ENCODE measurements around the gene IRX6.

Gene IRX6

DNA sequence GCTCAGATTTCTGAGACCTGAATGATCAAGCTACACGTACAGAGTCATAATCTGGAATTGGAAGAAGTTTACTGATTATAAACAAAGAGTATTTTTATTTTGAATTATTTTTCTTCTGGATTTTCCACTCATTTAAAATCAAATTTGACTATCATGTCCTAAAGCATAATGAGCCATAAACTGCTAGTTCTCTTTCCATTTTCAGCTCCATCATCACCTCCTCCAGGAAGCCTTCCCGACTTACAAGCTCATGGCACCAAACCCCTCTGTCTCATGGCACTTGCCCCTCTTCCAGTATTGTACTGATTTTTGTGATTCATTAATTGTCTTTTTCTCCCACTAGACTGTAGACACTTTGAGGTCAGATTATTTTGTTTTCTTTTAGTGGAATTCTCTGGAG is 35.9 kb downstream of the IRX6 start:
- intact Hi-C loops (cut with DNase I) = loop anchor here (5.0 kb wide), 1 partner anchor 963 kb away; no protein-coding TSS in a partner anchor
- DNase-seq = no peak

DNA sequence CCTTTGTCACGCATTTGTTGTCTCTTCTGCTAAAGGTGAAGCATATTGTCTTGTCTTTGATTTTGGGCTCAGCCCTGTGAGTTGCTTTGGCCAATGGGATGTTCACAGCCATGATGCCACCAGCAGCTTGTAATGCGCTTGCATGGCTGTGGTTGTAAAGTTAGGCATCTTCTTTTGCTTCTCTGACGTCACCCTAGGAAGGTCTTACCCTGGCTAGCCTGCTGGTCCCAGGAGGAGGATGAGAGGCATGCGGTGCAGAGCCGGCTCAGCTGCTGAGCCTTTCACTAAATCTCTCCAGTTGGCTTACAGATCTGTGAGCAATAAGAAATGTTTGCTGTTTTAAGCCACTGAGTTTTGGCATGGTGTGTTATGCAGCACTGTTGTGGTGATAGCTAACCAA is 40.8 kb downstream of the IRX6 start:
- no peak for DNase-seq
- intact Hi-C loops (cut with DNase I) = loop anchor here (5.0 kb wide), 1 partner anchor 968 kb away; no protein-coding TSS in a partner anchor

DNA sequence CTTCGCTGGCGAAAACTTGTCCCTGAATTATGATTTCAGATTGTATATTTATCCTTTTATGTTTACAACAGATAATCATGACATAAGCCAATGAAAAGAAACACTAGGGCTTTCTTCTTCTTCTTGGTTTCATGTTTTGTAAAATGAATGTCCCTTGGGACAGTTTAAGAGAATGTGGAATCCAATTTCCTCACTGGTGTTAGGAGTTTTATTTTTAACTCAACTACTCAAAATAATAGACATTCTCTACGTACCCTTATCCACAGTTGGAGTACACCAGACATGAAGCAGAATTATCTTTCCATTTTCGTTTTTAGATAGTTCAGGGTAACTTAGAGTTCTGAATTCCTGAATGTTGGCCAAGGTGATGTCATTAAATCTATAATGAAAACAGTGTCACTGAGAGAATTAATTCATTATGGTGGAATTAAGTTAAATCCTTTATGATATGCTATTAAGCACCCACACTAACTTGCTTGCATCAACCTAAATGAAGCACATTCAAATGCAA is 43.4 kb downstream of the IRX6 start:
- intact Hi-C loops (cut with DNase I) = no loop called here
- no peak for DNase-seq

DNA sequence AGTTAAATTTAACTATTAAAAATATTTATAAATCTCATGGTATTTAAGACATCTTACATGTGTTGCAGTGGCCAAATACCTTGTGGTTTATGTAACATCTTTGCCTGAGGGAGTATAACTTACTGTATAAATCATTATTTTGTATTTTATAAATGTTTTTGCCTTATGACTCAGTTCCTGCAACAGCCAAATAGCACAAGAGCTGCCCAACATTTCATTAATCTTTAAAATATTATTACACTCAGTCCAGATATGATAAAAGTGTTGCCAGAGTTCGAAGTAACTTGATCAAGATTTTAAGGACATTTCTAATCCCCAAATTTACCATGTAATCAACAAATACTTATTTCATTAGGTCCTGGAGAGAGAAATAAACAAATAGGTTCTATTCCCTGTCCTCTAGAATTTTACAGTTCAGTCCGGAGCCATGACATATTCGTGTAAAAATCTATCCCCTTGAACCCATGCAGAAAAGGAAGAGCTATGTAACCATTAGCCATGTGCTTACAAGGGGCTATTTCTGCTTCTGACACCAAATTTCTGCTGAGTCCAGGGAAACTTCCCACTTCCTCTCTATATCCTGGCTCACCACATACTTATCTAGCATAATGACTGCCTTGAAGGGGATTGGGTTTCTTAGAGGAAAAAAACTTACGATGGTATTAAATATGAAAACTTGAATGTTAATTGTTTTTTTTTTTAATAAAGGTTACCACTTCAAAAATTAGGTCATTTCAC is 44.0 kb downstream of the IRX6 start:
- intact Hi-C loops (cut with DNase I) = no loop called here
- no peak for DNase-seq

DNA sequence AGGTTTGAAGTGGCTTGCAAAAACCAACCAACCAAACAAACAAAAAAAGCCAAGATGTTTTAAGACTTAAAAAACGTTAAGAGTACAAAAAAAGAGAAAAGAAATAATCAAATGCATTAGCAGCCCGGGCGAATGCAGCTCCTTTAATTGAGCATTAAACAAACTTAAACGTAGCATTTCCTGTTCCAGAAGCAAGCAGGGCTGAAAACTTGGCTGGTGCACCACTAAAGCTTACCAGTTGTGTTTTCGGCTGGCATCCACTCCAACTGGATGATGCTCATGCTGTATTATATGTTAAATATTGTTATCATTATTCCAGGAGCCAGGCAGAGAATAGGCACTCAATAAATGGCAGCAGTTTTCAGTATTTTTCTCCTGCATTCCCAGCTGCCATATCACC is 45.1 kb downstream of the IRX6 start:
- no peak for DNase-seq
- intact Hi-C loops (cut with DNase I) = no loop called here

DNA sequence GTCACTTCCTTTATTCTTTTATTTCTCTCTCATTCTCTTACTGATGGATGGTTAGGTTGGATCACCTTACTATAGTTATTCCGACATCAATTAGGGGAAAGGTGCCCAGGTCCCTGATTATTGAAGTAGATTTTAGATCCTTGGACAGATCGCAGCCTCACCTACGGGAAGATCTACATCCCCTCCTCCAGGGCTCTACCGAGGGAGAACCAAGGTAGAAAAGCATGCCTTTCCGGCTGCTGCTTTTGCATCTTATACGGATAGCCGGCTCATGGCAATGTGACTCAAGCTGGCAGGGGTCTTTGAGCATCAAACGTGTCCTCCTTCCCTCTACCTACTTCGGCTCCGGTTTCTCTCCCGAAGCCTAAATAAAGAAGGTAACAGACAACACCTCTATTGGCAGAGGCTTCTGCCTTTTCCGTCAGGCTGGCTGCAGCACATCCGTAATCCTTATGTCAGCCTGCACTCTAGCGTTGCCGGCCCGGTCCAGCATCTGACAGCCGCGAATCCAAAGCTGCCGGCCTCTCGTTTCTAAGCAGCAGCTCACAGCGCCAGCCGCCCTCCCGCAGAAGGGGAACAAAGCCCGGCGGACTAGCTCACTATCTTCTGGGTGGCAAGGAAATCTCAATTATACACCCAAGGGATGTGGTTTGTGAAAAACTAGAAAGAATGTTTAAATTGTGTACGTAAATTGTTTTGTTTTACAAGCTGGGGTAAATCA is 46.9 kb downstream of the IRX6 start:
- intact Hi-C loops (cut with DNase I) = loop anchor here (5.0 to 10.0 kb wide), 2 partner anchors 439 to 1086 kb away; partner anchors contain the start of genes IRX3 and IRX5
- peak; percentile 64 to 98 (median 82) for DNase-seq

DNA sequence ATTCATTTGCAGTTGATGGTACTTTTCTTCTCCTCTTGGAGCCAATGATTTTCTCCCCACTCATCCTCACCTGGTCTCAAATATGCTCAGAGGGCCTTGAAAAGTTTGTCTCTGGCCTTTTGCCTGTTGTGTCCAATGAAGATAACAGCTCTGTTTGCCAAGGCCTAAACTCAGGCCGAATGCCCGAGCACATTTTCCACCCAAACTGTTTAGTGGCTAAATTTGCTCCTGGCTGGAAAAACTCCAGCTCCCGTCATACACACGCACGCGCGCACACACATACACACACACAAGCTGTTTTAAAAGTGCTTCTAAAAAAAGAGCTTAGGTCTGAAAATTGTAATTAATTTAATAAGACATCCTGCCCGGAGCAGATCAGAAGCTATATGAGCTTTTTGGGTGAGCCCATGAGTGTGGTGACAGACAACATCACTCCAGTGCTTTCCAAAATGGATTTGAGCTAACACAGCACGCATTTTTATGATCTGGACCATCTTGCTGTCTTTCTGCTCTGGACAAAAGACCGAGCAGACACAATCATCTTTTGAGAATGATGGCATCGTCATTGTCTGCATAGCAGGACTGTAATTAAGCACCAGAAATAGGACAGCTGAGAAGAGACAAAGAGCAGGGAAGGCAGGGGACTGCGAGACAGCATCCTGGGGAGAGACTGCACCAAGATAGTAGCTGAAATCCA is 48.9 kb downstream of the IRX6 start:
- no peak for DNase-seq
- intact Hi-C loops (cut with DNase I) = loop anchor here (5.0 to 10.0 kb wide), 2 partner anchors 441 to 1088 kb away; partner anchors contain the start of genes IRX3 and IRX5

DNA sequence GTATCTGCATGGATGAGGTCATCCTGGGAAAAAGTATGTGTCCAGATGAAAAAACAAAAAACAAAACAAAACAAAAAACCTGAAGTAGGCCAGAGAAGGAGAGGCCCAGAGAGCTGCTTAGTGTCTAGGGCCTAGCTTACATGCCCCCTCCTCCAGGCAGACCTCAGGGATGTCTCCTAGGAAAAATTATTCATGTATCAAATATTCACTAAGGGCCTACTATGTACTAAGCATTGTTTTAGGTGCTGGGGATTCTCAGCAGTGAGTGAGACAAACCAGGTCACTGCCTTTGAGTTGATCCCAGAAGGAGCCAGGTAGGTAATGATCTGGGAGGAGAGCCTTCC is 49.5 kb downstream of the IRX6 start:
- intact Hi-C loops (cut with DNase I) = loop anchor here (5.0 to 10.0 kb wide), 2 partner anchors 441 to 1089 kb away; partner anchors contain the start of genes IRX3 and IRX5
- no peak for DNase-seq

DNA sequence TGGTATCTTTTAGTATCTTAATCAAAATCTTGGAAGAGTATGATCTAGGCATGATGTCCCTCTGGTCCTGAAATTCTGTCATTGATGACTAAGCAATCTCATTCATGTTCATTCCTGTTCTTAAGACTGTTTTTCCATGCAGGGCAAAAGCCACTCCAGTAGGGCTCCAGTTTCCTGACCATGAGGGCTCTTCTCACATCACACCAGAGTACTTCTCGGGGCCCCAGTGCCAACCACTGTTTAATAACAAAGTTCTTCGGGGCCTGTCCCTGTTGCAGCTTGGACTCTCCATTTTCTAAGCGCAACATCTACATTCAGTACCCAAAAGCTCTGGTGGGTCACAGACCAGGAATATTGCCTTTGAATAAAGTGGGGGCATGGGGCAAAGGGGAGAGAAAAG is 52.0 kb downstream of the IRX6 start:
- intact Hi-C loops (cut with DNase I) = loop anchor here (10.0 kb wide), 1 partner anchor 1091 kb away; the partner anchor contains the start of gene IRX3
- DNase-seq = no peak

DNA sequence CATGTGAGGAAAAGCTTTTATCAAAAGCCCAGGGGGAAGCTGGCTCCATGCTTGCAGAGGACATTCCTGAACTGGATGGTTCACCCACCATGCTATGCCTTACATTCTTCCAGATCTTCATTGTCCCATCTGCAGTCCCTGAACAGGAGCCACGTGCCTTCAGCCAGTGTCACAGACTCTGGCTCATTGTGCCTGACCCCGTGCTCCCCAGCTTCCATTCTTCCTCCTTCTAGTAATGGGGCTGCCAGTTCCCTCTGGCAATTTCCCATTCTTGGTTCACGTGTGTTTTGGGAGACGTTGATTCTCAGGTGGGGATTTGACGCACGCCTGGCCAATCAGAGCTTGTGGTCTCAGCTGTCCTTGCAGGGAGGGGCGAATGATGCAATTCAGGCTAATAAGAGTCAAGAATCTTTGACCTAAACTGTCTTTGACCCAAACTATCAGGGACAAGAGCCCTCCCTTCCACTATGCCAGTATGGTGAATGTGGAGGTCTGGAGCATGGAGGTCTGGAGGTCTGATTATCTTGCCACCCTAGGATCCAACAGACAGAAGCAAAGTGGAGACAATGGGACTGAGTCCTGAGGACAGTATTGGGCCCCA is 52.7 kb downstream of the IRX6 start:
- DNase-seq = no peak
- intact Hi-C loops (cut with DNase I) = loop anchor here (10.0 kb wide), 1 partner anchor 1092 kb away; the partner anchor contains the start of gene IRX3

DNA sequence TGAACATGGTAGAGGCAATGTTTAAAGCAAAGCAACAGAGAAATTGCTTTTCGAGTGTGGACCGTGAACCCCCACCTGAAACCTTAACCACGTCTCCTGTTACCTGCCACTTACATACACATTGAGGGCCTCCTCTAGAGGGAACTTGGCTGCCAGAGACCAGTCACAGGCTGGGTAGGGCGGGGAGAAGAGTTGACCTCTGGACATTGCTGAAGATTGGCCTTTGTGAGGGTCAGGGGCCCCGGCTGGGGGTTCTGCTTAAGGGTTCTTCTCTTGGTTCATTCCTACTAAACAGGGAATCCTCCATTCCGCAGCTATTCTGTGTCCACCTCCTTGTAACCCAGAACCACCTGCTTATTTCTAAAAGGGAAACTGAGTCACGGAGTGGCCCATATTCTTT is 53.8 kb downstream of the IRX6 start:
- DNase-seq = no peak
- intact Hi-C loops (cut with DNase I) = loop anchor here (10.0 kb wide), 1 partner anchor 1093 kb away; the partner anchor contains the start of gene IRX3

DNA sequence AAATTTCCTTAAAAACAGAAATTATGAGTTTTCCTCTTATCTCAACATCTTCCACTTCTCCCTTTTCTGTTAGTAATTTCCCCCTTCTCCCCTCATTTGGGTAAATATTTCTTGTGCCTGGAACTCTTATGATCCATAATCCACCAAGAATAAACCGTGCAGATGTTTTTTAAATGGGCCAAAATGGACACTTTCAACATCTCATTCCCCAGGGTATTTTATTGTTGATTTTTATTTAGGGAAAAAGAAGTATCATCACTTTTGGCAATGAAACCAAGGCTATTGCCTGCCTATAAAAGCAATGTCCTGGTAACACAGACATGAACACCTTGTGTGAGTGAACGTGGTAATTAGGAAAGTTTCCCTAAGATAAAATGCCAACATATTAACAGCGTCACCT is 54.6 kb downstream of the IRX6 start:
- DNase-seq = no peak

DNA sequence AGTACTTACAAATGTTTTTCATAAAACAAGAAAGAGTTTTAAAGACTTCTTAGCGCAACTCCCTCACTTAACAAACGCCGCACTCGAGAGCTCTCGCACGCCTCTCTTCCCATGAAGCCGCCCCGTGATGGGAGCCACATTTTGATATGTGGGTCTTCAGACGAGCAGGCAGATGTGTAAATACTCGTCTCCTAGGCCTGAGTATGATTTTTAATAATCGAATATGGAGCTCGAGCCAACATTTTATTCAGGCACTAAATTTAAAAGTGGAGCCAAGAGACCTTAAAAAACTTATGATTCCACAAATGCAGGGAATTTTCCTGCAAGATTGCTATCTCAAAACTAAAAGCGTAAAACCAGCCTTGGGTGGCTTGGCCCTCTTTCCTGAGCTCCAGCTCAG is 55.4 kb downstream of the IRX6 start:
- intact Hi-C loops (cut with DNase I) = loop anchor here (10.0 kb wide), 1 partner anchor 1095 kb away; the partner anchor contains the start of gene IRX3
- no peak for DNase-seq

More for the DNA sequence above, 54.6 kb downstream of the IRX6 start:
- intact Hi-C loops (cut with DNase I) = loop anchor here (10.0 kb wide), 1 partner anchor 1094 kb away; the partner anchor contains the start of gene IRX3

DNA sequence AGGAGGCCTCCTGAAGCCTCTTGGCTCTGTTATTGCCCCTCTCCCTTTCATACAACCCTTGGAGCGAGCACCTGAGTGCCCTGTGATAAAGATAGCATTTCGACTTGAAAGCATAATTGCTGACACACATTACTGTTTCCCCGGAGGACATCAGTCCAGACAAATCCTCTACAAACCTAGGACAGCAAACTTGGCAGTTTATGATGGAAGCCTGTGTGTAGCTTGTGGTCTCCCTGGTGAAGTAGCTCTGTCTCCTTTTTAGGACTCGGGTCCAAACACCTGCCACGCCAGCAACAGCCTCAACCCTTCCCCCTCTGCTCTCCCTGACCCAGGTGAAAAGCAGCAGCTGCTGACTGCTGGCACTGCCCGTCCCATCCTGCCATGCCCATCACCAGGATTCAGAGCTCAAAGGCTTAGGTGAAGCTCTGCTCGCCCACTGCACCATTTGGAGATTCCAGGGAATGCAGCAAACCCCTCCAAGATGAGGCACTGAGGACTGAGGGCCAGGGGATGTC is 55.9 kb downstream of the IRX6 start:
- intact Hi-C loops (cut with DNase I) = loop anchor here (10.0 kb wide), 1 partner anchor 1095 kb away; the partner anchor contains the start of gene IRX3
- DNase-seq = no peak
